ENCODE measurements around the gene TRAPPC3L.

The TRAPPC3L gene

DNA sequence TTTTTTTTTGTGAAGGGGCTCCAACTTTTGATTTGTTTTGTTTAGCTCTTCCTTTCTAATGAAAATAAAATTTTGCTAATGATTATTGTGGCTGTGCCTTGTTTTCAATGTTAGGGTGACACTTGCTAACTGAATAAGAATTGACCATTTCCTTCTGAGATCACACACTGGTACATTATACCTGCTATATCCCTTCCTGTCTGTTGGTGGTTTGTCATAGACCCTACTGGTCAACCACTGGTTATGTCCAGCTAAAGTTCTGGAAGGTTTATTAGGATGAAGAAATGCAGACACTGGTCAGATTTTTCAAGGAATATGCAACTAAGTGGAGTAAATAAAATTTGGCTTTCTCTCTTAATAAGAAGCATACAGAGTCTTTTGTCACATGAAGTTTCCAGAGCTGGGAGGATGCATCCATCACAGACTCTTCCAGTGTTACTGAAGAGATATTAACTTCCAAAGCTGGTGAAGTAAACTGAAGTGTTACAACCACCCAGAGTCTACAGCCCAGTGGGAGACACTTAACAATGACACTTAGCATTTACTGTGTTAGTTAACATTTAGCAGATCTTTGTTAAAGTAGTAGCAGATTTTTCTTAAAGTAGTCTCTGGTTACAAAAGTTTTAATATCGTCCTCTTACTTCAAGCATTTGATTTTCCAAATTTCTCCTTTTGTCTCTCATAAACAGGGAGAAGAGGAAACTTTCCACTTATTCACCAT lies 53.7 kb downstream of the TRAPPC3L start:
- TF ChIP-seq EZH2phosphoT487 (IDR thresholded peaks at IDR 0.05; ENCODE audit: low read length) (no peak), EZH2 (optimal IDR thresholded peaks at IDR 0.05; ENCODE audit: low read depth, low read length) (no peak)
- TF ChIP-seq, protein P1, sequence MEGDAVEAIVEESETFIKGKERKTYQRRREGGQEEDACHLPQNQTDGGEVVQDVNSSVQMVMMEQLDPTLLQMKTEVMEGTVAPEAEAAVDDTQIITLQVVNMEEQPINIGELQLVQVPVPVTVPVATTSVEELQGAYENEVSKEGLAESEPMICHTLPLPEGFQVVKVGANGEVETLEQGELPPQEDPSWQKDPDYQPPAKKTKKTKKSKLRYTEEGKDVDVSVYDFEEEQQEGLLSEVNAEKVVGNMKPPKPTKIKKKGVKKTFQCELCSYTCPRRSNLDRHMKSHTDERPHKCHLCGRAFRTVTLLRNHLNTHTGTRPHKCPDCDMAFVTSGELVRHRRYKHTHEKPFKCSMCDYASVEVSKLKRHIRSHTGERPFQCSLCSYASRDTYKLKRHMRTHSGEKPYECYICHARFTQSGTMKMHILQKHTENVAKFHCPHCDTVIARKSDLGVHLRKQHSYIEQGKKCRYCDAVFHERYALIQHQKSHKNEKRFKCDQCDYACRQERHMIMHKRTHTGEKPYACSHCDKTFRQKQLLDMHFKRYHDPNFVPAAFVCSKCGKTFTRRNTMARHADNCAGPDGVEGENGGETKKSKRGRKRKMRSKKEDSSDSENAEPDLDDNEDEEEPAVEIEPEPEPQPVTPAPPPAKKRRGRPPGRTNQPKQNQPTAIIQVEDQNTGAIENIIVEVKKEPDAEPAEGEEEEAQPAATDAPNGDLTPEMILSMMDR (IDR thresholded peaks at IDR 0.05; ENCODE audit: low read length) = no peak
- Histone ChIP-seq H3K4me3 (ENCODE audit: low read length) (no peak overlapping the region), H3K4me1 (ENCODE audit: low read length) (no peaks in the 10 kb centered on the region), H3K27me3 (replicated peaks; ENCODE audit: insufficient read depth, low read length) (no peaks in the 10 kb centered on the region), H3K9me2 (replicated peaks; ENCODE audit: insufficient read depth, low read length) (no peaks in the 10 kb centered on the region), H3F3A (ENCODE audit: insufficient read depth, low read length) (no peaks in the 10 kb centered on the region), H3K9me3 (replicated peaks; ENCODE audit: insufficient read depth, low read length) (no peaks in the 10 kb centered on the region), H3K36me3 (replicated peaks; ENCODE audit: insufficient read depth, low read length) (no peaks in the 10 kb centered on the region), H4K20me1 (ENCODE audit: insufficient read depth, low read length) (no peaks in the 10 kb centered on the region), H3K27ac (ENCODE audit: low read length) (no peak overlapping the region), H3K9ac (ENCODE audit: low read length) (no peak overlapping the region), H3K79me2 (ENCODE audit: low read length) (no peaks in the 10 kb centered on the region), H2AFZ (ENCODE audit: low read length) (no peak overlapping the region), H3K4me2 (ENCODE audit: low read depth, low read length) (no peak overlapping the region)
- no peak for DNase-seq

DNA sequence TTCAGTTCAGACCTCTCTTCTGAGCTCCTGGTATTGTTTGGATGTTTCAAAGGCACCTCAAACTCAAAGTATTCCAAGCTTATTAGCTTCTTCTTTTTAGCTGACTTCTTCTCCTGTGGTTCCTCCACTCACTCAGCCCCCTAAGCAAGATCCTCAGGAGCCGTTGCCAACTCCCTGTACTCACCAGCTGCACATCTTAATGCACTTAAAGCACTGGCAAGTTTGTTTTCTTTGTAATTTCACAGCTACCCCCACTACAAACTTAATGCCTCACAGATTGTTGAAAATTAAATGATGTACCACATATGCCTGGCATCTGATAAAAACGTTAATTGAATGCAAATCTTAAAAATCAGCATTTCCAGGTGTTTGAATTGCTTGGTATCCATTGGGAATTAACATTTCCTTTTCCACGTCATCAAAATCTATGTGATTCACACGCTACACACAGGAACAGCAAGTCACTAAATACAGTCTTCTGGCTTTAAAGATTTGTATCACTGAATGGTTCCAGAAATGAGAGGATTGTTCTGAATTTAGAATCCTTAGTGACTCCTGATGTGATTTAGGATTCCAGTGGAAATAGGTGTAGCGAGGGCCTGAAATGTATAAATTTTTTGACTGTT lies 59.8 kb downstream of the TRAPPC3L start:
- Histone ChIP-seq H3K36me3 (replicated peaks; ENCODE audit: insufficient read depth, low read length) (no peaks in the 10 kb centered on the region), H3K9me3 (replicated peaks; ENCODE audit: insufficient read depth, low read length) (no peaks in the 10 kb centered on the region), H4K20me1 (ENCODE audit: insufficient read depth, low read length) (no peaks in the 10 kb centered on the region), H3K27me3 (replicated peaks; ENCODE audit: insufficient read depth, low read length) (no peaks in the 10 kb centered on the region), H3K27ac (ENCODE audit: low read length) (no peak overlapping the region), H3K4me3 (ENCODE audit: low read length) (no peak overlapping the region), H3K4me1 (ENCODE audit: low read length) (peaks cover 20% of the 10 kb centered on the region), H2AFZ (ENCODE audit: low read length) (no peak overlapping the region), H3K4me2 (ENCODE audit: low read depth, low read length) (no peak overlapping the region), H3F3A (ENCODE audit: insufficient read depth, low read length) (no peaks in the 10 kb centered on the region), H3K9me2 (replicated peaks; ENCODE audit: insufficient read depth, low read length) (no peaks in the 10 kb centered on the region), H3K79me2 (ENCODE audit: low read length) (no peaks in the 10 kb centered on the region), H3K9ac (ENCODE audit: low read length) (no peak overlapping the region)
- TF ChIP-seq, protein P1 (IDR thresholded peaks at IDR 0.05; ENCODE audit: low read length) = no peak
- TF ChIP-seq EZH2 (optimal IDR thresholded peaks at IDR 0.05; ENCODE audit: low read depth, low read length) (no peak), EZH2phosphoT487 (IDR thresholded peaks at IDR 0.05; ENCODE audit: low read length) (no peak)
- no peak for DNase-seq

DNA sequence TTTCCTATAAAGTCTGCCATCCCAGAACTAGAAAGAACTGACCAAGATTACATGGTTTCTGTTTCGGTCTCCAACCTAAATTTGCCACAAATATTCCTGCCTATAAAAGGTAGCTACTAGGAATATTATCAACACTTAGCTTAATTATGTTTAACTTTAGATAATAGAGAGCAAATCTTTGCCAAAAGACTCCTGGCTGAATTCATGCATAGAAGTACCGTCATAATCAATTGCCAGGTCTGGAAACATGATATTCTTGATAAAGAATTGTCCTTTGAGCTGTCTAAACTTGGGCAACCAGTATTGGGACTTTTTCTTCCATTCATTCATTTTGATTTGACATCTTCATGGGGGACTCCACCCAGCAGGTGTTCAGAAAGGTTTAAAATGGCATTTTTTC lies 61.9 kb downstream of the TRAPPC3L start:
- Histone ChIP-seq H3K9me2 (replicated peaks; ENCODE audit: insufficient read depth, low read length) (no peaks in the 10 kb centered on the region), H3K4me1 (ENCODE audit: low read length) (peaks cover 20% of the 10 kb centered on the region), H3F3A (ENCODE audit: insufficient read depth, low read length) (no peaks in the 10 kb centered on the region), H2AFZ (ENCODE audit: low read length) (no peak overlapping the region), H3K9me3 (replicated peaks; ENCODE audit: insufficient read depth, low read length) (no peaks in the 10 kb centered on the region), H4K20me1 (ENCODE audit: insufficient read depth, low read length) (no peaks in the 10 kb centered on the region), H3K4me3 (ENCODE audit: low read length) (no peak overlapping the region), H3K4me2 (ENCODE audit: low read depth, low read length) (no peak overlapping the region), H3K9ac (ENCODE audit: low read length) (no peak overlapping the region), H3K79me2 (ENCODE audit: low read length) (no peaks in the 10 kb centered on the region), H3K27ac (ENCODE audit: low read length) (no peak overlapping the region), H3K36me3 (replicated peaks; ENCODE audit: insufficient read depth, low read length) (no peaks in the 10 kb centered on the region), H3K27me3 (replicated peaks; ENCODE audit: insufficient read depth, low read length) (no peaks in the 10 kb centered on the region)
- DNase-seq = no peak
- TF ChIP-seq EZH2phosphoT487 (IDR thresholded peaks at IDR 0.05; ENCODE audit: low read length) = no peak
- no peak for TF ChIP-seq EZH2 (optimal IDR thresholded peaks at IDR 0.05; ENCODE audit: low read depth, low read length)
- TF ChIP-seq, protein P1 (IDR thresholded peaks at IDR 0.05; ENCODE audit: low read length) = no peak
